Fibroblast of skin of right quadriceps (primary cell): Measurements from ENCODE around the gene MBP.

ENCODE experiments used
- DNase-seq: peaks from one replicate; pipeline ENCODE4 v3.0.0-alpha.2; 2013

The MBP gene

GRCh38 chr18:77113361-77114151, 19.0 kb downstream of the MBP start:
- no peak for DNase-seq

GRCh38 chr18:77112747-77113092, 19.9 kb downstream of the MBP start:
- DNase-seq = no peak

GRCh38 chr18:77111951-77112746, 20.4 kb downstream of the MBP start:
- DNase-seq = no peak

GRCh38 chr18:77111449-77111848, 21.1 kb downstream of the MBP start:
- no peak for DNase-seq

GRCh38 chr18:77110936-77111335, 21.6 kb downstream of the MBP start:
- DNase-seq = no peak

- no peak for DNase-seq
Measured at GRCh38 chr18:77110400-77110799, 22.2 kb downstream of the MBP start.

GRCh38 chr18:77109648-77110019, 22.9 kb downstream of the MBP start:
- no peak for DNase-seq

- DNase-seq = no peak
Measured at GRCh38 chr18:77108821-77109647, 23.5 kb downstream of the MBP start.

GRCh38 chr18:77108001-77108692, 24.4 kb downstream of the MBP start:
- peak; percentile 88 for DNase-seq

- DNase-seq = no peak
Measured at GRCh38 chr18:77107292-77107691, 25.3 kb downstream of the MBP start.

GRCh38 chr18:77106331-77106730, 26.3 kb downstream of the MBP start:
- no peak for DNase-seq

GRCh38 chr18:77105680-77106079, 26.9 kb downstream of the MBP start:
- no peak for DNase-seq

- no peak for DNase-seq
Measured at GRCh38 chr18:77105028-77105427, 27.6 kb downstream of the MBP start.

GRCh38 chr18:77103991-77104531, 28.5 kb downstream of the MBP start:
- no peak for DNase-seq

GRCh38 chr18:77103187-77103850, 29.3 kb downstream of the MBP start:
- DNase-seq = peak; percentile 60

- DNase-seq = peak; percentile 94
Measured at GRCh38 chr18:77102259-77103040, 30.1 kb downstream of the MBP start.

- DNase-seq = peak; percentile 98
Measured at GRCh38 chr18:77101410-77102258, 30.9 kb downstream of the MBP start.

- no peak for DNase-seq
Measured at GRCh38 chr18:77100751-77101355, 31.7 kb downstream of the MBP start.

GRCh38 chr18:77099485-77100370, 32.9 kb downstream of the MBP start:
- DNase-seq = no peak
